Sigmoid colon (tissue), 7 donors: Measurements from ENCODE around the gene SLC24A4. TPM values are rescaled to one million over a fixed set of nuclear protein-coding genes. Genes with fewer than 3 reads are reported as not detected.
A peak's percentile ranks its signal among the peaks of the same experiment; 100 is the strongest.

Source experiments
- DNase-seq: peaks from one replicate; pipeline ENCODE4 v3.0.0-alpha.2; 2019
- H3K27ac ChIP-seq, 4 donors: fragments of 200-600 bp; sonication (generic); one replicate each; pipeline ENCODE4 v1.5.1; 2016 to 2019; ENCODE audit warnings: mild to moderate bottlenecking in 1 of 4
- H3K27me3 ChIP-seq, 3 donors: fragments of 200-600 bp; sonication (generic); one replicate each; pipeline ENCODE4 v1.5.1; 2019; ENCODE audit warnings: mild to moderate bottlenecking in 1 of 3
- H3K36me3 ChIP-seq, 4 donors: fragments of 200-600 bp; sonication (generic); one replicate each; pipeline ENCODE4 v1.5.1; 2016 to 2019
- H3K4me1 ChIP-seq, 4 donors: fragments of 200-600 bp; sonication (generic); one replicate each; pipeline ENCODE4 v1.5.1; 2017 to 2019
- H3K4me3 ChIP-seq, 4 donors: fragments of 200-600 bp; sonication (generic); one replicate each; pipeline ENCODE4 v1.5.1; 2017 to 2019; ENCODE audit warnings: mild to moderate bottlenecking in 2 of 4, moderate library complexity in 1 of 4
- H3K9me3 ChIP-seq, 4 donors: fragments of 200-600 bp in 3 of 4; sonication (generic) in 3 of 4; one replicate each; pipeline versions ENCODE4 v1.5.1 to v1.6.1; 2013 to 2019
- EP300 ChIP-seq, 4 donors: sonication (generic); formaldehyde crosslinking; IDR thresholded peaks; one replicate each; pipeline ENCODE4 v1.6.1; 2017; ENCODE audit warnings: antibody characterized with exemption in 4 of 4
- POLR2A ChIP-seq, 2 donors: fragments of 450-650 bp; IDR thresholded peaks; one replicate each; pipeline ENCODE4 v1.6.1; 2016; ENCODE audit warnings: antibody characterized with exemption in 2 of 2, mild to moderate bottlenecking in 2 of 2, moderate library complexity in 2 of 2
- POLR2AphosphoS5 ChIP-seq, 4 donors: sonication (generic); formaldehyde crosslinking; IDR thresholded peaks; one replicate each; pipeline ENCODE4 v1.6.1; 2017; ENCODE audit warnings: antibody characterized with exemption in 4 of 4
- WGBS, 2 donors: extraction: QIAGEN DNeasy Blood & Tissue Kit; methylation state at CpG; one replicate each; pipeline ENCODE4 v1.1.7; 2013; 5-methylcytosine and 5-hydroxymethylcytosine counted together
- intact Hi-C: fragments of 100-400 bp; cut with DNase I; formaldehyde crosslinking; loops from one replicate; pipeline ENCODE4 v1.15.1; 2023
- polyA plus RNA-seq, 3 donors: library from polyadenylated mRNA; stranded (reverse); fragments of 200-250 nt; gene quantifications; one replicate each; pipeline ENCODE4 v1.2.3, GENCODE V29; 2013
- total RNA-seq, 4 donors: library from RNA; depleted of rRNA; stranded (reverse); fragments of >200 nt; gene quantifications; one replicate each; pipeline ENCODE4 v1.1.0, GENCODE V29; 2016
- TF ChIP-seq, protein P1 (sequence below), 4 experiments: fragments of 450-650 bp in 3 of 4; fragments of 200-600 bp in 1 of 4; IDR thresholded peaks; one replicate each; pipeline ENCODE4 v1.5.1; 2016 to 2019; ENCODE audit warnings: antibody characterized with exemption in 4 of 4, mild to moderate bottlenecking in 3 of 4, moderate library complexity in 2 of 4
- donor health status: healthy with polysubstance abuse.
- donor health status: Bipolar disorder and iron deficiency.
- donor health status: healthy.

The SLC24A4 gene
- total and polyA plus RNA-seq, 7 donors: under 0.01 to 1.4 (median 0.77) TPM; not detected in 1

DNA sequence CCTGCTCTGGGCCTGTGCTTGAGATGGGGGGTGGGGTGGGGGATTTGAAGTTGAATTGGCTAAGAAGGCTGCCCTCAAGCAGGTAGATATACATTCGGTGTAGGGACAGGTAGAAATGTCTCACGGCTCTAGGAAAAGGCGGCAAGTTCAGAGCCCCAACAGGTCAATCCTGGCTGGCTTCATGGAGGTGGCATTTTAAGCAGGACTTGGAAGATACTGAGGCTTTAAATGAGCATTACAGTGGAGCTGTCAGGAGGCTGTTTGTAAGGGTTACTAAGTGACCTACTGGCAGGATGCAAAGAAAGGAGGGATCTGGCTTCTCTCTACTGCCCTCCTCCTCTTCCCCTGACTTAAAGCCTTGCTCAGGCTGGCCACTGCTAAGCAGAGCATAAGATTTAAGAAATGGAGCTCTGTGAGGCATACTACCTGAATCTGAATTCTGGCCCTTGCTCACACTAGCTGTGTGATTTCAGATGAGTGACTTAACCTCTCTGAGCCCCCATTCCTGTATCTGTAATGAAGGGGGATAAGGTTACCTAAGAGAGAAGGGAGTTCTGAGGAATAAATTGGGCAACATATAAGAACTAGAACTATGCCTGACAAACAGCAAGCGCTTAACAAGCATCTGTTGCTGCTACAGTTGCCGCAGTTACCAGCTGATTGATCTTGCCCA is 61.6 kb downstream of the SLC24A4 start:
- Histone ChIP-seq H3K27me3 (no peaks in the 10 kb centered on the region), H3K4me1 (no peaks in the 10 kb centered on the region), H3K9me3 (no peaks in the 10 kb centered on the region), H3K27ac (no peak overlapping the region), H3K4me3 (no peak overlapping the region), H3K36me3 (no peaks in the 10 kb centered on the region)
- DNase-seq: no peak
- WGBS, 2 donors: 88 to 90% methylated on average over 5 of the region's 5 CpGs
- intact Hi-C loops: no loop called here
- no peak for TF ChIP-seq POLR2AphosphoS5 (IDR thresholded peaks at IDR 0.05)
- TF ChIP-seq, protein P1, sequence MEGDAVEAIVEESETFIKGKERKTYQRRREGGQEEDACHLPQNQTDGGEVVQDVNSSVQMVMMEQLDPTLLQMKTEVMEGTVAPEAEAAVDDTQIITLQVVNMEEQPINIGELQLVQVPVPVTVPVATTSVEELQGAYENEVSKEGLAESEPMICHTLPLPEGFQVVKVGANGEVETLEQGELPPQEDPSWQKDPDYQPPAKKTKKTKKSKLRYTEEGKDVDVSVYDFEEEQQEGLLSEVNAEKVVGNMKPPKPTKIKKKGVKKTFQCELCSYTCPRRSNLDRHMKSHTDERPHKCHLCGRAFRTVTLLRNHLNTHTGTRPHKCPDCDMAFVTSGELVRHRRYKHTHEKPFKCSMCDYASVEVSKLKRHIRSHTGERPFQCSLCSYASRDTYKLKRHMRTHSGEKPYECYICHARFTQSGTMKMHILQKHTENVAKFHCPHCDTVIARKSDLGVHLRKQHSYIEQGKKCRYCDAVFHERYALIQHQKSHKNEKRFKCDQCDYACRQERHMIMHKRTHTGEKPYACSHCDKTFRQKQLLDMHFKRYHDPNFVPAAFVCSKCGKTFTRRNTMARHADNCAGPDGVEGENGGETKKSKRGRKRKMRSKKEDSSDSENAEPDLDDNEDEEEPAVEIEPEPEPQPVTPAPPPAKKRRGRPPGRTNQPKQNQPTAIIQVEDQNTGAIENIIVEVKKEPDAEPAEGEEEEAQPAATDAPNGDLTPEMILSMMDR (IDR thresholded peaks at IDR 0.05): no peak
- no peak for TF ChIP-seq POLR2A (IDR thresholded peaks at IDR 0.05)
- no peak for TF ChIP-seq EP300 (IDR thresholded peaks at IDR 0.05)

DNA sequence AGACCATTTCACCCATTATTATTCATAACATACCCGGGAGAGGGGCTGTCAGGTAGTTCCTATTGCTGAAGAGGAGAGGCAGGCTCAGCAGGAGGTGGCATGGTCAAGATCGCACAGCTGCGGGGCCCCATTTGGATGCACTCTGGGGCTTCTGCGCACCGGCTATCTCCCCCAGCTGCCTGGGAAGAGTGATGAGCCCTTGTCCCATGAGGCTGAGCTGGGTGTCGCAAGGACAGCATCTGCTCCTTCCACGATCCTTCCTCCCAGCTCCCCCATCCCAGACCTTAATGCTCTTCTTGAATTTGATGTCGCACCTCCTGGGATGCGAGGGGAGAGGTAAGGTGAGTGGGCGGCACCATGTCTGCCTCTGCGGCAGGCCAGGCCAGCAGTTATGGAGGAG is 62.6 kb downstream of the SLC24A4 start:
- Histone ChIP-seq H3K36me3 (no peaks in the 10 kb centered on the region), H3K4me3 (no peak overlapping the region), H3K27ac (no peak overlapping the region), H3K27me3 (no peaks in the 10 kb centered on the region), H3K4me1 (no peaks in the 10 kb centered on the region), H3K9me3 (no peaks in the 10 kb centered on the region)
- intact Hi-C loops: no loop called here
- no peak for TF ChIP-seq POLR2AphosphoS5 (IDR thresholded peaks at IDR 0.05)
- TF ChIP-seq, protein P1 (IDR thresholded peaks at IDR 0.05): no peak
- no peak for TF ChIP-seq EP300 (IDR thresholded peaks at IDR 0.05)
- no peak for TF ChIP-seq POLR2A (IDR thresholded peaks at IDR 0.05)
- 82 to 87% methylated on average over 11 of the region's 11 CpGs for WGBS, 2 donors
- no peak for DNase-seq

DNA sequence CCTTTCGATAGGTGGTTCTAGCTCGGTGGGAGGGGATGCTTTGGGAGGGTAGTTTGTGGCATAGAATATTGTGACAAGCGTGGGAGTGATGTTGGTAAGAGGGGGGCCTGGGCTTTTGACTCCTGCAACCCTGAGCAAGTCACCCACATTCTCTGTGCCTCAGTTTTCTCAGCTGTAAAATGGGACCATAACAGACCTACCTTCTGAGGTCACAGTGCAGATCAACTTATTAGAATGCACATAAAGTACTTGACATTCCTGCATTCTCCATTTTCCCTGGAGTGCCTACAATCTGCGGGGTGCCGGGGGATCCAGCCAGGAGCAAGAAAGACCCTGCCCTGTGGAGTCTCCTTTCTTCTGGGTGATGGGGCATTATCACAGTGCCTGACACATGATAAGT is 63.2 kb downstream of the SLC24A4 start:
- no peak overlapping the region for H3K27ac ChIP-seq
- intact Hi-C loops: no loop called here
- H3K36me3 ChIP-seq: no peaks in the 10 kb centered on the region
- no peak for DNase-seq
- TF ChIP-seq, protein P1 (IDR thresholded peaks at IDR 0.05): peak in 1 of 4 experiments; percentile 5
- no peak for TF ChIP-seq EP300 (IDR thresholded peaks at IDR 0.05)
- no peak overlapping the region for H3K4me3 ChIP-seq
- no peaks in the 10 kb centered on the region for H3K4me1 ChIP-seq
- 88 to 94% methylated on average over 5 of the region's 5 CpGs for WGBS, 2 donors
- H3K9me3 ChIP-seq: no peaks in the 10 kb centered on the region
- no peaks in the 10 kb centered on the region for H3K27me3 ChIP-seq

DNA sequence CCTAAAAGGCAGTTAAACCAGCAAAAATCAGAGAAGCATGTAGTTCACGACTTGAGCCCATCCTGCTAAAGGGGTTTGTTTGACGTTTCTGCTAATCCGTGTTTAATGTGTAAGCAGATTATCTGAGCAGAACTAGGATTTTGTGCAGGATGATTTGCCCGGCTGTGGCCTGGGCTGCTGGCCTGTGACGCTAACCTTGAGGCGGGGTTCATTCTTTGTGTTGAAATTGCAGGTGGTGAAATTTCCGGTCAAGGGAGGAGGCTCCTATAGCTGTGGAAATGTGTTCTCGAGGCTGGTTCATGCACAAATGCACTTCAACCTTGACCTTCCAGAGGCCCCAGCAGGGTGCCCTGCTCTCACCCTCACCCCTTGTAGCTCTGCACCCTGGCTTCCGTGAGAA is 63.7 kb downstream of the SLC24A4 start:
- 33 to 70% methylated on average over 9 of the region's 9 CpGs for WGBS, 2 donors
- no peak for TF ChIP-seq EP300 (IDR thresholded peaks at IDR 0.05)
- no peak for TF ChIP-seq POLR2AphosphoS5 (IDR thresholded peaks at IDR 0.05)
- TF ChIP-seq POLR2A (IDR thresholded peaks at IDR 0.05): no peak
- H3K4me3 ChIP-seq: no peak overlapping the region
- no peaks in the 10 kb centered on the region for H3K9me3 ChIP-seq
- H3K27ac ChIP-seq: no peak overlapping the region
- intact Hi-C loops: no loop called here
- DNase-seq: no peak
- no peaks in the 10 kb centered on the region for H3K27me3 ChIP-seq
- no peaks in the 10 kb centered on the region for H3K4me1 ChIP-seq
- no peaks in the 10 kb centered on the region for H3K36me3 ChIP-seq

DNA sequence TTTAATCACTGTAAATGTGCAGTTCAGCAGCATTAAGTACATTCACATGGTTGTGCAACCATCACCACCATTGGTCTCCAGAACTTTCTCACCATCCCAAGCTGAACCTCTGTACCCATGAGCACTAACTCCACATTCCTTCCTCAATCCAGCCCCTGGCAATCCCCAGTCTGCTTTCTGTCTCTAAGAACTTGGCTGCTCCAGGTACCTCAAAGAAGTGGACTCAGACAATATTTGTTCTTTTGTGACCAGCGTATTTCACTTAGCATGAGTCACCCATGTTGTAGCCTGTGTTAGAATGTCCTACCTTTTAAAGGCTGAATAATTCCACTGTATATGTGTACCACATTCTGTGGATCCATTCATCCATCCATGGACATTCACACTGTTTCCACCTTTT is 64.6 kb downstream of the SLC24A4 start:
- Histone ChIP-seq H3K4me1 (no peaks in the 10 kb centered on the region), H3K27ac (no peak overlapping the region), H3K4me3 (no peak overlapping the region), H3K36me3 (no peaks in the 10 kb centered on the region), H3K27me3 (no peaks in the 10 kb centered on the region), H3K9me3 (no peaks in the 10 kb centered on the region)
- intact Hi-C loops: no loop called here
- no peak for DNase-seq
- WGBS, 2 donors: 93 to 95% methylated on average over 1 of the region's 1 CpG
- TF ChIP-seq, protein P1 (IDR thresholded peaks at IDR 0.05): no peak
- TF ChIP-seq EP300 (IDR thresholded peaks at IDR 0.05) (no peak), POLR2AphosphoS5 (IDR thresholded peaks at IDR 0.05) (no peak), POLR2A (IDR thresholded peaks at IDR 0.05) (no peak)
